ENCODE results near the gene NMNAT3. TPM values are rescaled to one million over a fixed set of nuclear protein-coding genes. Genes with fewer than 3 reads are reported as not detected.

The NMNAT3 gene
- total and polyA plus RNA-seq, 2 experiments from 2014 or later = 8.3 to 9.2 TPM

DNA sequence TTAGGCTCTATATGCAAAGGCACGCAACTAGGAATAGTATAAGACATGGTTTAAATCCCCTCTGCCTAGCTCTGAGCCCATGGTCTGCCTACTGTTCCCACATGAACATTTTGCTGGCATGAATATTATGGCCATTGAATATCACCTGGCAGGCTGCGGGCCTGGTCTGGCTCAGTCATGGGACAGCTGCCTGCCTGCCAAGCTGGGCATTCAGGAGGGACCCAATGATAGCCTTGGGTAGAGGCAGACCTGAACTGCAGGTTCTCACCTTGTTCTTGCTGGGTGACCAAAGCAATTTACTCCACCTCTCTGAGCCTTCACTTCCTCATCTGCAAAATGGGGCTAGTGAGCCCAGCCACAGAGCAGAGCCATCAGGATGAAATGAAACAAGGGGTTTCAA, 149.5 kb downstream of the NMNAT3 start:
- H3K36me3 Mint-ChIP-seq (ENCODE audit: low read depth) = peaks cover 3% of the 10 kb centered on the region; the same call in 1 of the 3 replicates
- H3K4me1 Mint-ChIP-seq = peaks cover 51% of the 10 kb centered on the region
- no peak overlapping the region for H3K4me3 Mint-ChIP-seq
- TF ChIP-seq, protein P1, sequence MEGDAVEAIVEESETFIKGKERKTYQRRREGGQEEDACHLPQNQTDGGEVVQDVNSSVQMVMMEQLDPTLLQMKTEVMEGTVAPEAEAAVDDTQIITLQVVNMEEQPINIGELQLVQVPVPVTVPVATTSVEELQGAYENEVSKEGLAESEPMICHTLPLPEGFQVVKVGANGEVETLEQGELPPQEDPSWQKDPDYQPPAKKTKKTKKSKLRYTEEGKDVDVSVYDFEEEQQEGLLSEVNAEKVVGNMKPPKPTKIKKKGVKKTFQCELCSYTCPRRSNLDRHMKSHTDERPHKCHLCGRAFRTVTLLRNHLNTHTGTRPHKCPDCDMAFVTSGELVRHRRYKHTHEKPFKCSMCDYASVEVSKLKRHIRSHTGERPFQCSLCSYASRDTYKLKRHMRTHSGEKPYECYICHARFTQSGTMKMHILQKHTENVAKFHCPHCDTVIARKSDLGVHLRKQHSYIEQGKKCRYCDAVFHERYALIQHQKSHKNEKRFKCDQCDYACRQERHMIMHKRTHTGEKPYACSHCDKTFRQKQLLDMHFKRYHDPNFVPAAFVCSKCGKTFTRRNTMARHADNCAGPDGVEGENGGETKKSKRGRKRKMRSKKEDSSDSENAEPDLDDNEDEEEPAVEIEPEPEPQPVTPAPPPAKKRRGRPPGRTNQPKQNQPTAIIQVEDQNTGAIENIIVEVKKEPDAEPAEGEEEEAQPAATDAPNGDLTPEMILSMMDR (conservative IDR thresholded peaks at IDR 0.05; ENCODE audit: low read depth in 2 of 2) = no peak
- no peak for TF ChIP-seq EZH2phosphoT487 (IDR thresholded peaks at IDR 0.05; ENCODE audit: unreplicated experiment)
- TF ChIP-seq STAT1 (IDR thresholded peaks at IDR 0.05; ENCODE audit: unreplicated experiment) = no peak
- 0 out of 2 replicates have a peak, but pooled peaks cover under 1% of the 10 kb centered on the region for H3K9me2 ChIP-seq (ENCODE audit: insufficient read depth)
- H3K4me2 ChIP-seq = no peak overlapping the region
- peaks cover 16% of the 10 kb centered on the region for H3K27me3 Mint-ChIP-seq (ENCODE audit: insufficient read depth, low read depth, poor library complexity)
- H3K36me3 ChIP-seq (ENCODE audit: insufficient read depth) = no peaks in the 10 kb centered on the region
- H3K27ac Mint-ChIP-seq = no peak overlapping the region
- no peak for ATAC-seq
- H3K27me3 ChIP-seq (ENCODE audit: insufficient read depth) = 0 out of 2 replicates have a peak, but pooled peaks cover 4% of the 10 kb centered on the region
- DNase-seq (ENCODE audit: low spot score) = no peak
- H3K4me3 ChIP-seq = no peak overlapping the region
- no peak overlapping the region for H2AFZ ChIP-seq
- H3K27ac ChIP-seq (ENCODE audit: low read depth) = no peak overlapping the region
- H3F3A ChIP-seq (replicated peaks; ENCODE audit: low read depth) = no peaks in the 10 kb centered on the region
- H3K4me1 ChIP-seq (ENCODE audit: insufficient read depth) = peaks cover 42% of the 10 kb centered on the region
- H4K20me1 ChIP-seq (replicated peaks; ENCODE audit: insufficient read depth) = peaks cover 3% of the 10 kb centered on the region; the same call in 1 of the 2 replicates
- no peaks in the 10 kb centered on the region for H3K79me2 ChIP-seq (replicated peaks; ENCODE audit: insufficient read depth)
- H3K9me3 Mint-ChIP-seq = no peaks in the 10 kb centered on the region

DNA sequence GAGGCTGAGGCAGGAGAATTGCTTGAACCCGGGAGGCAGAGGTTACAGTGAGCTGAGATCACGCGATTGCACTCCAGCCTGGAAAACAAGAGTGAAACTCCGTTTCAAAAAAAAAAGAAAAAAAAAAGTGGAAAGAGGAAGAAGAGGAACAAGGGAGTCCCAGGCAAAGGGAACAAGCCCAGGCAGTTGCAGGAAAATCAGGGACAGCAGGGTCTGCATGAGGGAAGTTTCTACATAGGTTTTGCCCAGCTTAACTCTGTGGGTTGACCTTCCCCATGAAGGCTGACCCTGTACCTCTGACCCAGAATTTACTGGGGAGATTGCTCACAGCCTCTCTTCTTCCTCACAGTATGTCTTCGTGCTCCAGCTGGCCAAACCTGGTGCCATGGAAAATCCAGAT, 150.5 kb downstream of the NMNAT3 start:
- H3K79me2 ChIP-seq (replicated peaks; ENCODE audit: insufficient read depth) = no peaks in the 10 kb centered on the region
- TF ChIP-seq, protein P2, sequence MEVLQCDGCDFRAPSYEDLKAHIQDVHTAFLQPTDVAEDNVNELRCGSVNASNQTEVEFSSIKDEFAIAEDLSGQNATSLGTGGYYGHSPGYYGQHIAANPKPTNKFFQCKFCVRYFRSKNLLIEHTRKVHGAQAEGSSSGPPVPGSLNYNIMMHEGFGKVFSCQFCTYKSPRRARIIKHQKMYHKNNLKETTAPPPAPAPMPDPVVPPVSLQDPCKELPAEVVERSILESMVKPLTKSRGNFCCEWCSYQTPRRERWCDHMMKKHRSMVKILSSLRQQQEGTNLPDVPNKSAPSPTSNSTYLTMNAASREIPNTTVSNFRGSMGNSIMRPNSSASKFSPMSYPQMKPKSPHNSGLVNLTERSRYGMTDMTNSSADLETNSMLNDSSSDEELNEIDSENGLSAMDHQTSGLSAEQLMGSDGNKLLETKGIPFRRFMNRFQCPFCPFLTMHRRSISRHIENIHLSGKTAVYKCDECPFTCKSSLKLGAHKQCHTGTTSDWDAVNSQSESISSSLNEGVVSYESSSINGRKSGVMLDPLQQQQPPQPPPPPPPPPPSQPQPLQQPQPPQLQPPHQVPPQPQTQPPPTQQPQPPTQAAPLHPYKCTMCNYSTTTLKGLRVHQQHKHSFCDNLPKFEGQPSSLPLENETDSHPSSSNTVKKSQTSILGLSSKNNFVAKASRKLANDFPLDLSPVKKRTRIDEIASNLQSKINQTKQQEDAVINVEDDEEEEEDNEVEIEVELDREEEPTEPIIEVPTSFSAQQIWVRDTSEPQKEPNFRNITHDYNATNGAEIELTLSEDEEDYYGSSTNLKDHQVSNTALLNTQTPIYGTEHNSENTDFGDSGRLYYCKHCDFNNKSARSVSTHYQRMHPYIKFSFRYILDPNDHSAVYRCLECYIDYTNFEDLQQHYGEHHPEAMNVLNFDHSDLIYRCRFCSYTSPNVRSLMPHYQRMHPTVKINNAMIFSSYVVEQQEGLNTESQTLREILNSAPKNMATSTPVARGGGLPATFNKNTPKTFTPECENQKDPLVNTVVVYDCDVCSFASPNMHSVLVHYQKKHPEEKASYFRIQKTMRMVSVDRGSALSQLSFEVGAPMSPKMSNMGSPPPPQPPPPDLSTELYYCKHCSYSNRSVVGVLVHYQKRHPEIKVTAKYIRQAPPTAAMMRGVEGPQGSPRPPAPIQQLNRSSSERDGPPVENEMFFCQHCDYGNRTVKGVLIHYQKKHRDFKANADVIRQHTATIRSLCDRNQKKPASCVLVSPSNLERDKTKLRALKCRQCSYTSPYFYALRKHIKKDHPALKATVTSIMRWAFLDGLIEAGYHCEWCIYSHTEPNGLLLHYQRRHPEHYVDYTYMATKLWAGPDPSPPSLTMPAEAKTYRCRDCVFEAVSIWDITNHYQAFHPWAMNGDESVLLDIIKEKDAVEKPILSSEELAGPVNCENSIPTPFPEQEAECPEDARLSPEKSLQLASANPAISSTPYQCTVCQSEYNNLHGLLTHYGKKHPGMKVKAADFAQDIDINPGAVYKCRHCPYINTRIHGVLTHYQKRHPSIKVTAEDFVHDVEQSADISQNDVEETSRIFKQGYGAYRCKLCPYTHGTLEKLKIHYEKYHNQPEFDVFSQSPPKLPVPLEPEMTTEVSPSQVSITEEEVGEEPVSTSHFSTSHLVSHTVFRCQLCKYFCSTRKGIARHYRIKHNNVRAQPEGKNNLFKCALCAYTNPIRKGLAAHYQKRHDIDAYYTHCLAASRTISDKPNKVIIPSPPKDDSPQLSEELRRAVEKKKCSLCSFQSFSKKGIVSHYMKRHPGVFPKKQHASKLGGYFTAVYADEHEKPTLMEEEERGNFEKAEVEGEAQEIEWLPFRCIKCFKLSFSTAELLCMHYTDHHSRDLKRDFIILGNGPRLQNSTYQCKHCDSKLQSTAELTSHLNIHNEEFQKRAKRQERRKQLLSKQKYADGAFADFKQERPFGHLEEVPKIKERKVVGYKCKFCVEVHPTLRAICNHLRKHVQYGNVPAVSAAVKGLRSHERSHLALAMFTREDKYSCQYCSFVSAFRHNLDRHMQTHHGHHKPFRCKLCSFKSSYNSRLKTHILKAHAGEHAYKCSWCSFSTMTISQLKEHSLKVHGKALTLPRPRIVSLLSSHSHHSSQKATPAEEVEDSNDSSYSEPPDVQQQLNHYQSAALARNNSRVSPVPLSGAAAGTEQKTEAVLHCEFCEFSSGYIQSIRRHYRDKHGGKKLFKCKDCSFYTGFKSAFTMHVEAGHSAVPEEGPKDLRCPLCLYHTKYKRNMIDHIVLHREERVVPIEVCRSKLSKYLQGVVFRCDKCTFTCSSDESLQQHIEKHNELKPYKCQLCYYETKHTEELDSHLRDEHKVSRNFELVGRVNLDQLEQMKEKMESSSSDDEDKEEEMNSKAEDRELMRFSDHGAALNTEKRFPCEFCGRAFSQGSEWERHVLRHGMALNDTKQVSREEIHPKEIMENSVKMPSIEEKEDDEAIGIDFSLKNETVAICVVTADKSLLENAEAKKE (CRISPR knock-in tag; IDR thresholded peaks at IDR 0.05) = no peak
- DNase-seq (ENCODE audit: low spot score) = no peak
- peaks cover 3% of the 10 kb centered on the region; the same call in 1 of the 2 replicates for H4K20me1 ChIP-seq (replicated peaks; ENCODE audit: insufficient read depth)
- ATAC-seq = no peak
- H3K4me1 Mint-ChIP-seq = peaks cover 47% of the 10 kb centered on the region
- H2AFZ ChIP-seq = no peak overlapping the region
- H3K9me2 ChIP-seq (ENCODE audit: insufficient read depth) = 0 out of 2 replicates have a peak, but pooled peaks cover 3% of the 10 kb centered on the region
- no peaks in the 10 kb centered on the region for H3F3A ChIP-seq (replicated peaks; ENCODE audit: low read depth)
- no peak overlapping the region for H3K4me2 ChIP-seq
- H3K27me3 ChIP-seq (ENCODE audit: insufficient read depth) = 0 out of 2 replicates have a peak, but pooled peaks cover 4% of the 10 kb centered on the region
- no peak overlapping the region for H3K4me3 ChIP-seq
- H3K27ac Mint-ChIP-seq = no peak overlapping the region
- H3K9me3 Mint-ChIP-seq = no peaks in the 10 kb centered on the region
- H3K4me3 Mint-ChIP-seq = no peak overlapping the region
- H3K27me3 Mint-ChIP-seq (ENCODE audit: insufficient read depth, low read depth, poor library complexity) = peaks cover 15% of the 10 kb centered on the region
- peaks cover 39% of the 10 kb centered on the region for H3K4me1 ChIP-seq (ENCODE audit: insufficient read depth)
- no peak overlapping the region for H3K27ac ChIP-seq (ENCODE audit: low read depth)
- no peaks in the 10 kb centered on the region for H3K36me3 ChIP-seq (ENCODE audit: insufficient read depth)
- peaks cover 7% of the 10 kb centered on the region; the same call in 2 of the 3 replicates for H3K36me3 Mint-ChIP-seq (ENCODE audit: low read depth)

Data from GM23338 (cell line).